ENCODE results near the gene KSR1. TPM values are rescaled to one million over a fixed set of nuclear protein-coding genes. Genes with fewer than 3 reads are reported as not detected.

The KSR1 gene
- total RNA-seq, 1 donor from 2014 or later: 9.5 TPM

DNA sequence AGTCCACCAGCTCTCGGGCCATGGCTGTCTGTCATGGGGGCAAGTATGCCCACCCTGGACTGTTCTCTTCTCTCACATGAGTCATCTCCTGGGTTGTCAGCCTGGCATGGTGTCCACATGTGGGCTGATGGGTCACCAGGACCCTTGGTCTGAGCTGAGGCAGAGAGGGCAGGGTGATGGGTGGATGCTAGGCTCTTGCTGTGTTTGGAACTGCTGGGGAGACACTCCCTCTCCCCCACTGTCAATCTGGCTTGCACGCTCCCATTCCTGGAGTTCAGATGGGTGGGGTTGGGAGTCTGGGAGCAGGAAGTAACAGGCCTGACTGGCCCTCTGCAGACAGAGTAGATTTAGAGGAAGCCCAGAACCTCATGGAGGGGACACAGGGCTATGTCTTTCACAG is 28.9 kb downstream of the KSR1 start:
- H3K27me3 ChIP-seq (ENCODE audit: low read depth): no peaks in the 10 kb centered on the region
- H3K4me1 ChIP-seq: peaks cover 50% of the 10 kb centered on the region
- TF ChIP-seq, protein P1, sequence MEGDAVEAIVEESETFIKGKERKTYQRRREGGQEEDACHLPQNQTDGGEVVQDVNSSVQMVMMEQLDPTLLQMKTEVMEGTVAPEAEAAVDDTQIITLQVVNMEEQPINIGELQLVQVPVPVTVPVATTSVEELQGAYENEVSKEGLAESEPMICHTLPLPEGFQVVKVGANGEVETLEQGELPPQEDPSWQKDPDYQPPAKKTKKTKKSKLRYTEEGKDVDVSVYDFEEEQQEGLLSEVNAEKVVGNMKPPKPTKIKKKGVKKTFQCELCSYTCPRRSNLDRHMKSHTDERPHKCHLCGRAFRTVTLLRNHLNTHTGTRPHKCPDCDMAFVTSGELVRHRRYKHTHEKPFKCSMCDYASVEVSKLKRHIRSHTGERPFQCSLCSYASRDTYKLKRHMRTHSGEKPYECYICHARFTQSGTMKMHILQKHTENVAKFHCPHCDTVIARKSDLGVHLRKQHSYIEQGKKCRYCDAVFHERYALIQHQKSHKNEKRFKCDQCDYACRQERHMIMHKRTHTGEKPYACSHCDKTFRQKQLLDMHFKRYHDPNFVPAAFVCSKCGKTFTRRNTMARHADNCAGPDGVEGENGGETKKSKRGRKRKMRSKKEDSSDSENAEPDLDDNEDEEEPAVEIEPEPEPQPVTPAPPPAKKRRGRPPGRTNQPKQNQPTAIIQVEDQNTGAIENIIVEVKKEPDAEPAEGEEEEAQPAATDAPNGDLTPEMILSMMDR (IDR thresholded peaks at IDR 0.05; ENCODE audit: borderline replicate concordance): no peak
- H3K9me3 ChIP-seq (replicated peaks): no peaks in the 10 kb centered on the region
- H3K4me3 ChIP-seq: no peak overlapping the region
- H3K27ac ChIP-seq (replicated peaks): no peak overlapping the region
- no peak for DNase-seq
- intact Hi-C loops (cut with micrococcal nuclease): no loop called here
- no peaks in the 10 kb centered on the region for H3K36me3 ChIP-seq

DNA sequence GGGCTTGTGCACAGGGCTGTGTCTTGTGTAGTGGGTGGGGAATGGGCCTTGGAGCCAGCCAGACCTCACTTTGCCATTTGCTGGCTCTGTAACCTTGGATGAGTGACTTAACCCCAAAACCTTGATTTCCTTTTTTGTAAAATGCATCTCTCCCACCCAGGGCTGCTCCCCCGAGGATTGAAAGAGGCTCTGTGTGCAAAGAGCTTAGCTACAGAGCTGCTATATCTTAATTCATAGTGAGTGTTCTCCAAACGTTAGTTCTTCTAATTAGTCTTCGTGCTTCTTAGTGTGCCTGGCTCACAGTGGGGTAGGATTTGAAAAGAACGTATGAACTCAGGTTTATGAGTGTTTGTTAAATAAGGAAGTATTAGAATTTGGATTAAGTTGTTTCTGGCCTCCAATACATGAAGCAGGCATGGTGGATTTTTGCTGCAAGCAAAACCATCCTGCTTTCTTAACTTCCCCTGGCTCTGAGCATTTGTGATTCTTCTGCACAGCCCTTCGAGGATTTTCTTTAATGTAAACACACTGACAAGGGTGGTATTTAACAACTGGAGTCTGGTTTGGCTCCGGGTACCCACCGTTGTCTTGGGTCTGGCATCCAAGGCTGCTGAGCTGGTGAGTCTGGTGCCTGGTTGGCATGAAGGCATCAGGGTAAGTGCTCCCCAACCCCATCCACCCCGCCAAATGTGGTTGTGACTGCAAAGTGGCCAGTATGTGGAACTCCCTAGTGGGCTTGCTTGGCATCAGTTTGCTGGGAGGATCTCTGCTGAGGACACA is 29.7 kb downstream of the KSR1 start:
- Histone ChIP-seq H3K27ac (replicated peaks) (no peak overlapping the region), H3K27me3 (ENCODE audit: low read depth) (no peaks in the 10 kb centered on the region), H3K36me3 (no peaks in the 10 kb centered on the region), H3K4me3 (no peak overlapping the region), H3K4me1 (peaks cover 50% of the 10 kb centered on the region), H3K9me3 (replicated peaks) (no peaks in the 10 kb centered on the region)
- intact Hi-C loops (cut with micrococcal nuclease): no loop called here
- TF ChIP-seq, protein P1 (IDR thresholded peaks at IDR 0.05; ENCODE audit: borderline replicate concordance): no peak
- DNase-seq: no peak

DNA sequence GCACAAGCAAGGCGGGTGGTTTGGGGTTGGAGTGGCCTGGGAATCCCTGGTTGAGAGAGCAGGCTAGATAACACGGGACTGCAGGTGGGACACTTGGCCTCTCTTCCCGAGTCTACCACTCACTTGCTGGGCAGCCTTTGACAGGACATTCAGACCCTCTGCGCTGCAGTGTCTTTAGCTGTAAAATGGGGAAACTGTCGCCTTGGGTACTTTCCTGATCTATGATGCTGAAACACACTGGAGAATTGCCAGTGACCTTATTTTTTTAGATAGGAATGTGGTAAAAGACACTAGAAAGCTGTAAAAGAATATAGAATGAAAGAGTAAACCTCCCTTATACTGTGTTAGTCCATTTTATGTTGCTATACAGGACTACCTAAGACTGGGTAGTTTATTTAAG is 30.5 kb downstream of the KSR1 start:
- H3K4me3 ChIP-seq: no peak overlapping the region
- peaks cover 47% of the 10 kb centered on the region for H3K4me1 ChIP-seq
- TF ChIP-seq, protein P1 (IDR thresholded peaks at IDR 0.05; ENCODE audit: borderline replicate concordance): no peak
- H3K9me3 ChIP-seq (replicated peaks): no peaks in the 10 kb centered on the region
- DNase-seq: no peak
- no peak overlapping the region for H3K27ac ChIP-seq (replicated peaks)
- H3K27me3 ChIP-seq (ENCODE audit: low read depth): no peaks in the 10 kb centered on the region
- H3K36me3 ChIP-seq: no peaks in the 10 kb centered on the region
- intact Hi-C loops (cut with micrococcal nuclease): no loop called here

DNA sequence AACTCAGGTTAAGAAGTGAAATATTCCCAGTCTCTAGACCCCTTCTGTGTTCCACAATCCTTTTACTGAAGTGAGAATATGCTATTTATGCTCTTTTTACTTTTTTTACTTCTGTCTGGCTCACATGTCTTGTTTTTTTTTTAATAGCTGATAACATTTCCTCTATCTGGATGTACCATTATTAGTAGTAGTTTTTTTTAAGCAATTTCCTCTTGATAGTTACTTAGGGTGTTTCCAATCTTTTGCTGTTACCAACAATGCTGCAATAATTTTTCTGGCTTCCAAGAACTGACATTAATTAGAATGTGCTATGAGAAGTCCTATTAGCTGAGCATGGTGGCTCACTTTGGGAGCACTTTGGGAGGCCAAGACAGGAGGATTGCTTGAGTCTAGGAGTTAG is 32.0 kb downstream of the KSR1 start:
- TF ChIP-seq, protein P1 (IDR thresholded peaks at IDR 0.05; ENCODE audit: borderline replicate concordance): no peak
- intact Hi-C loops (cut with micrococcal nuclease): no loop called here
- DNase-seq: no peak
- Histone ChIP-seq H3K27me3 (ENCODE audit: low read depth) (no peaks in the 10 kb centered on the region), H3K9me3 (replicated peaks) (no peaks in the 10 kb centered on the region), H3K4me1 (peaks cover 51% of the 10 kb centered on the region), H3K27ac (replicated peaks) (peak overlapping the region; percentile 81), H3K4me3 (no peak overlapping the region), H3K36me3 (no peaks in the 10 kb centered on the region)

DNA sequence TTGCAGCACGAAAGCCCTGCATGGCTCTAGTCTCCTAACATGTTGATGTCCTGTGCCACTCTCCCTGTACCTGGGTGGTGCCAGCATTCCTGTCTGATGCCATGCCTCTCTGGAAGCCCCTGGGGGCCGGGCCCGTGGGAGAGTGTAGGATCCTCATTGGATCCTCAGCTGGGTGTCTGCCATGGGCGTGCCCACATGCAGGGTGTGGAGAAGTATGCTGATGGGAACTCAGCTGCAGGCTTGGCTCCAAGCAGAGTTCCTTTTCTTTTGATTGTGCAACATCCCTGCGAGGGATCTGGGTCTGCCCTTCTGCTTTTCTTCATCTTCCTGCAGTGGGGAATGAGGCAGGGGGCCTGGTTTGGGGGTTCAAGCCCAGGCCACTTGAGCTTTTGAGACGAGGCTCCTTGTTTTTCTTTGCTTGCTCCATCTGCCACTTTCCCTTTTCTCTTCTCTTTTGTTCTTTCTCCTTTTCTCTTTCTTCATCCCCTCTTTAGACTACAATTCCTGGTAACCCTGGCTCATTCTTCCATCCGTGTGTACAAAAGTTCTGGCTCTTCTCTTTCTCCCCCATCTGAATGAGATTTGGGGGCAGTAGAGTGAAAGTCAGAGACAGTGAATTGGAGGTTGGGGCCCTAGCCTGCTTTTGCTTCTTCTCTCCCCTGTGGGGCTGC is 32.9 kb downstream of the KSR1 start:
- TF ChIP-seq, protein P1 (IDR thresholded peaks at IDR 0.05; ENCODE audit: borderline replicate concordance): no peak
- Histone ChIP-seq H3K4me1 (peaks cover 60% of the 10 kb centered on the region), H3K9me3 (replicated peaks) (no peaks in the 10 kb centered on the region), H3K4me3 (no peak overlapping the region), H3K27me3 (ENCODE audit: low read depth) (no peaks in the 10 kb centered on the region), H3K27ac (replicated peaks) (peak overlapping the region; percentile 81), H3K36me3 (no peaks in the 10 kb centered on the region)
- DNase-seq: peak; percentile 84
- intact Hi-C loops (cut with micrococcal nuclease): no loop called here
